PFSK-1 (cell line): ENCODE data around the gene KSR2.

ENCODE experiments used
- FOXP2 ChIP-seq: optimal IDR thresholded peaks from 2 replicates; pipeline ENCODE3; 2011; ENCODE audit warnings: borderline replicate concordance, control low read depth, inconsistent platforms; ENCODE audit not compliant: insufficient read depth; ENCODE audit errors: extremely low read length, extremely low read depth
- POLR2AphosphoS5 ChIP-seq: IDR thresholded peaks from 2 replicates; pipeline ENCODE4 v1.6.1; 2012; ENCODE audit warnings: low read depth, mild to moderate bottlenecking, control low read depth, low read length, moderate library complexity
- REST ChIP-seq, 2 experiments: IDR thresholded peaks; 2 replicates each; pipeline versions ENCODE4 v1.6.1 to v1.8.0; 2011 to 2012; ENCODE audit warnings: low read depth in 2 of 2, low read length in 2 of 2, control low read depth in 1 of 2, inconsistent platforms in 1 of 2, mild to moderate bottlenecking in 1 of 2, moderate library complexity in 1 of 2; ENCODE audit not compliant: insufficient read depth in 1 of 2
- SIN3A ChIP-seq: IDR thresholded peaks from 2 replicates; pipeline ENCODE4 v1.6.1; 2012; ENCODE audit warnings: mild to moderate bottlenecking, low read length, moderate library complexity, borderline replicate concordance; ENCODE audit not compliant: insufficient read depth
- TAF1 ChIP-seq: IDR thresholded peaks from 2 replicates; pipeline ENCODE4 v1.6.1; 2012; ENCODE audit warnings: low read length, control low read depth, borderline replicate concordance; ENCODE audit not compliant: insufficient read depth

KSR2 gene

GRCh38 chr12:117439531-117440001, 529.2 kb downstream of the KSR2 start:
- TF ChIP-seq FOXP2 (no peak), POLR2AphosphoS5 (no peak), TAF1 (no peak), REST (IDR thresholded peaks at IDR 0.05; ENCODE audit: insufficient read depth in 1 of 2, low read depth in 2 of 2, low read length in 2 of 2) (no peak)

GRCh38 chr12:117438809-117439208, 530.0 kb downstream of the KSR2 start:
- TF ChIP-seq REST (IDR thresholded peaks at IDR 0.05; ENCODE audit: insufficient read depth in 1 of 2, low read depth in 2 of 2, low read length in 2 of 2), result no peak
- no peak for TF ChIP-seq FOXP2
- no peak for TF ChIP-seq POLR2AphosphoS5
- no peak for TF ChIP-seq TAF1
- no peak for TF ChIP-seq SIN3A

GRCh38 chr12:117437516-117438255, 531.1 kb downstream of the KSR2 start:
- TF ChIP-seq SIN3A (no peak), POLR2AphosphoS5 (no peak), FOXP2 (no peak), TAF1 (no peak), REST (IDR thresholded peaks at IDR 0.05; ENCODE audit: insufficient read depth in 1 of 2, low read depth in 2 of 2, low read length in 2 of 2) (no peak)

- TF ChIP-seq TAF1 (no peak), FOXP2 (no peak), POLR2AphosphoS5 (no peak), SIN3A (no peak), REST (IDR thresholded peaks at IDR 0.05; ENCODE audit: insufficient read depth in 1 of 2, low read depth in 2 of 2, low read length in 2 of 2) (no peak)
These were observed 534.9 kb downstream of the KSR2 start for GRCh38 chr12:117433878-117434277.

GRCh38 chr12:117430246-117430645, 538.5 kb downstream of the KSR2 start:
- no peak for TF ChIP-seq FOXP2
- no peak for TF ChIP-seq POLR2AphosphoS5
- no peak for TF ChIP-seq REST (IDR thresholded peaks at IDR 0.05; ENCODE audit: insufficient read depth in 1 of 2, low read depth in 2 of 2, low read length in 2 of 2)
- TF ChIP-seq TAF1, result no peak
- no peak for TF ChIP-seq SIN3A
